ENCODE measurements around the gene PYGM. TPM values are rescaled to one million over a fixed set of nuclear protein-coding genes. Genes with fewer than 3 reads are reported as not detected.

The PYGM gene
- total RNA-seq, 4 donors from 2014 or later = 1.1 to 2.7 (median 1.2) TPM

GRCh38 chr11:64772303-64773018 lies 12.7 kb upstream of the PYGM start:
- Histone ChIP-seq H3K4me3 (no peak overlapping the region), H3K27ac (no peak overlapping the region), H3K27me3 (no peaks in the 10 kb centered on the region), H3K4me1 (peaks cover 53% of the 10 kb centered on the region), H3K9me3 (no peaks in the 10 kb centered on the region), H3K36me3 (peaks cover 92% of the 10 kb centered on the region)
- no peak for TF ChIP-seq EP300 (IDR thresholded peaks at IDR 0.05)
- TF ChIP-seq POLR2A (IDR thresholded peaks at IDR 0.05) = no peak
- no peak for TF ChIP-seq CTCF (IDR thresholded peaks at IDR 0.05)
- no peak for TF ChIP-seq POLR2AphosphoS5 (IDR thresholded peaks at IDR 0.05)
- DNase-seq (ENCODE audit: low spot score in 2 of 2) = no peak
- WGBS = 60% methylated on average over 3 of the region's 3 CpGs

- peaks cover 98% of the 10 kb centered on the region for H3K36me3 ChIP-seq
- H3K9me3 ChIP-seq = no peaks in the 10 kb centered on the region
- DNase-seq (ENCODE audit: low spot score in 2 of 2) = no peak
- peaks cover 48% of the 10 kb centered on the region for H3K4me1 ChIP-seq
- TF ChIP-seq POLR2A (IDR thresholded peaks at IDR 0.05) = no peak
- no peak for TF ChIP-seq EP300 (IDR thresholded peaks at IDR 0.05)
- TF ChIP-seq CTCF (IDR thresholded peaks at IDR 0.05) = no peak
- TF ChIP-seq POLR2AphosphoS5 (IDR thresholded peaks at IDR 0.05) = no peak
- no peaks in the 10 kb centered on the region for H3K27me3 ChIP-seq
- WGBS = 81% methylated on average over 2 of the region's 2 CpGs
- no peak overlapping the region for H3K27ac ChIP-seq
- no peak overlapping the region for H3K4me3 ChIP-seq
Measured at GRCh38 chr11:64771861-64772260, 12.1 kb upstream of the PYGM start.

GRCh38 chr11:64770120-64770519 lies 10.3 kb upstream of the PYGM start:
- WGBS = 95% methylated on average over 12 of the region's 12 CpGs
- H3K9me3 ChIP-seq = no peaks in the 10 kb centered on the region
- DNase-seq (ENCODE audit: low spot score in 2 of 2) = no peak
- H3K4me3 ChIP-seq = no peak overlapping the region
- no peaks in the 10 kb centered on the region for H3K27me3 ChIP-seq
- no peak overlapping the region for H3K27ac ChIP-seq
- H3K4me1 ChIP-seq = peaks cover 39% of the 10 kb centered on the region
- TF ChIP-seq CTCF (IDR thresholded peaks at IDR 0.05) (no peak), EP300 (IDR thresholded peaks at IDR 0.05) (no peak), POLR2A (IDR thresholded peaks at IDR 0.05) (no peak)
- H3K36me3 ChIP-seq = peaks cover 100% of the 10 kb centered on the region

GRCh38 chr11:64769283-64769682 lies 9.5 kb upstream of the PYGM start:
- H3K36me3 ChIP-seq = peaks cover 100% of the 10 kb centered on the region
- DNase-seq (ENCODE audit: low spot score in 2 of 2) = no peak
- H3K4me1 ChIP-seq = peaks cover 42% of the 10 kb centered on the region
- H3K4me3 ChIP-seq = no peak overlapping the region
- H3K9me3 ChIP-seq = no peaks in the 10 kb centered on the region
- WGBS = 90% methylated on average over 6 of the region's 6 CpGs
- H3K27me3 ChIP-seq = no peaks in the 10 kb centered on the region
- no peak overlapping the region for H3K27ac ChIP-seq
- TF ChIP-seq EP300 (IDR thresholded peaks at IDR 0.05) (no peak), POLR2A (IDR thresholded peaks at IDR 0.05) (no peak), POLR2AphosphoS5 (IDR thresholded peaks at IDR 0.05) (no peak), CTCF (IDR thresholded peaks at IDR 0.05) (no peak)

- DNase-seq (ENCODE audit: low spot score in 2 of 2) = no peak
- H3K27ac ChIP-seq = no peak overlapping the region
- H3K4me1 ChIP-seq = peaks cover 42% of the 10 kb centered on the region
- H3K27me3 ChIP-seq = no peaks in the 10 kb centered on the region
- H3K4me3 ChIP-seq = no peak overlapping the region
- H3K36me3 ChIP-seq = peaks cover 100% of the 10 kb centered on the region
- 89% methylated on average over 6 of the region's 6 CpGs for WGBS
- TF ChIP-seq CTCF (IDR thresholded peaks at IDR 0.05) (no peak), POLR2A (IDR thresholded peaks at IDR 0.05) (no peak), POLR2AphosphoS5 (IDR thresholded peaks at IDR 0.05) (no peak), EP300 (IDR thresholded peaks at IDR 0.05) (no peak)
- no peaks in the 10 kb centered on the region for H3K9me3 ChIP-seq
Measured at GRCh38 chr11:64768300-64768694, 8.5 kb upstream of the PYGM start.
